Measurements from ENCODE around the gene DNMT3A.

- TF ChIP-seq CTCF (IDR thresholded peaks at IDR 0.05 in 4 of 5, conservative IDR thresholded peaks at IDR 0.05 in 1 of 5) (no peak), POLR2A (IDR thresholded peaks at IDR 0.05) (no peak)
These were observed 126.5 kb downstream of the DNMT3A start for GRCh38 chr2:25215232-25215631.
